ENCODE data around the gene PDE7B.

Gene PDE7B

GRCh38 chr6:136189104-136189503 is 337.6 kb downstream of the PDE7B start:
- TF ChIP-seq CTCF (IDR thresholded peaks at IDR 0.05; ENCODE audit: borderline replicate concordance, control extremely low read depth, extremely low read depth, insufficient read depth, missing control alignments), result no peak
- in situ Hi-C loops (cut with MboI; ENCODE audit: low sequenced_read_pairs, unreplicated experiment), result no loop called here
- DNase-seq (ENCODE audit: low spot score), result no peak

DNA sequence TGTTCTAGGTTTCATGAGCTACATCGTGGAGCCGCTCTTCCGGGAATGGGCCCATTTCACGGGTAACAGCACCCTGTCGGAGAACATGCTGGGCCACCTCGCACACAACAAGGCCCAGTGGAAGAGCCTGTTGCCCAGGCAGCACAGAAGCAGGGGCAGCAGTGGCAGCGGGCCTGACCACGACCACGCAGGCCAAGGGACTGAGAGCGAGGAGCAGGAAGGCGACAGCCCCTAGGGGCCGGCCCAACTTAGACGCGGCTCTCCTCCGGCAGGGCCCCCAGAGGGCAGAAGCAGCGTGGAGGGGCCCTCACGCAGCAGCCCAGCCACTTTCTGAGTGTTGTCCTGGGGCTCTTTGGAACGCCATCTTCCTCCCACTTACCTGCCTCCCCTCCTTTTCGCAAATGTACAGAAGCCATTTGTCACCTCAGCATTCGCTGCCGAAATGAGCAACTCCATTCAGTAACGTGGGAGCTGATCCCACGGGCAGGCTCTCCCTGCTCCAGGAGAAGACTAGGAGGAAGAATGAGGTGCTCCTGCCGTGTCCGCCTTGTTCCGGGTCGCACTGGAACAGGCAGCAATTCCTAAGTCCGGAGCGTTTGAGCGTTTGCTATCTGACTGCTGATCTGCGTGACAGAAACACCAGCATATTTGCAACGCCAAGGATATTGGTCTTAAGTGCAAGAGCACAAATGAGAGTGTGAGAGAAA is 340.3 kb downstream of the PDE7B start:
- in situ Hi-C loops (cut with MboI; ENCODE audit: low sequenced_read_pairs, unreplicated experiment), result no loop called here
- no peak for TF ChIP-seq CTCF (IDR thresholded peaks at IDR 0.05; ENCODE audit: borderline replicate concordance, control extremely low read depth, extremely low read depth, insufficient read depth, missing control alignments)
- DNase-seq (ENCODE audit: low spot score), result no peak

DNA sequence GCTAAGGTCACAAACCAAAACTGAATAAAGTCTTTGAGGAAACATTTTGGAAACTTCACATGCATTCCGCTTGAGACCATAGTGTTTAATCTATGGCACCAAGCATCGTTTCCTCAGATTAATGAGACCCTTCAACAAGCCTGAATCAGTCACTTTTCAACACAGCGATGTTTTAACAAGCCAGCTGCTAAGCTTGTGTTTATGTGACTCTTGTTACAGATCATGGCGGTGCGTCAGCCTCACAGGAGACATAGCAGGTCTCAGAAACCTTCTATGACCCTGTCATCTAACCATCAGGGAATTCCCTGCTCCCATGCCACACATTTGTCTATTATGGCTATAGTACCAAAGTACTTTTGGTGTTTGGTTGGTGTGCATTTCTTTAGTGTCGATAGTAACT is 341.4 kb downstream of the PDE7B start:
- no peak for DNase-seq (ENCODE audit: low spot score)
- TF ChIP-seq CTCF (IDR thresholded peaks at IDR 0.05; ENCODE audit: borderline replicate concordance, control extremely low read depth, extremely low read depth, insufficient read depth, missing control alignments), result no peak
- in situ Hi-C loops (cut with MboI; ENCODE audit: low sequenced_read_pairs, unreplicated experiment), result no loop called here

DNA sequence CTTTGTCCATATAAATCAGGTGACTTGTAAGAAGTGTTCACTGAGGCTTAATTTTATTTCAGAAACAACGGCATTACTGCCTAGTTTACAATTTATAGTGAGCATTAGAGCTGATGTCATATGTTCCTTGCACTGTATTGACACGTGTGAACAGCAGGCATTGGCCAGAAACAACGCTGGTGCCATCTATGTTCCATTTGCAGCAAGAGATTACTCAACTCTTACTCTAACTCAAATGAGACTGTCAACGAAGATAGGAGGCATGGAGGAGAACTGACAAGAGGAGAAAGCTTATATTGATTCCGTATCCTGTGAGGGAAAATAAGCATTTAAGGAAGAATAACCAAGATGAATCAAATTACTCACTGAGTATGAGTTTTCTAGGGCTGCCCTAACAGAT is 350.2 kb downstream of the PDE7B start:
- in situ Hi-C loops (cut with MboI; ENCODE audit: low sequenced_read_pairs, unreplicated experiment), result loop anchor here (25.0 kb wide), 2 partner anchors 514 to 664 kb away; no protein-coding TSS in a partner anchor
- TF ChIP-seq CTCF (IDR thresholded peaks at IDR 0.05; ENCODE audit: borderline replicate concordance, control extremely low read depth, extremely low read depth, insufficient read depth, missing control alignments), result no peak
- no peak for DNase-seq (ENCODE audit: low spot score)

GRCh38 chr6:136208783-136209182 is 357.3 kb downstream of the PDE7B start:
- no peak for TF ChIP-seq CTCF (IDR thresholded peaks at IDR 0.05; ENCODE audit: borderline replicate concordance, control extremely low read depth, extremely low read depth, insufficient read depth, missing control alignments)
- in situ Hi-C loops (cut with MboI; ENCODE audit: low sequenced_read_pairs, unreplicated experiment), result loop anchor here (25.0 kb wide), 2 partner anchors 521 to 671 kb away; no protein-coding TSS in a partner anchor
- DNase-seq (ENCODE audit: low spot score), result no peak

GRCh38 chr6:136209496-136209895 is 358.0 kb downstream of the PDE7B start:
- no peak for TF ChIP-seq CTCF (IDR thresholded peaks at IDR 0.05; ENCODE audit: borderline replicate concordance, control extremely low read depth, extremely low read depth, insufficient read depth, missing control alignments)
- DNase-seq (ENCODE audit: low spot score), result no peak
- in situ Hi-C loops (cut with MboI; ENCODE audit: low sequenced_read_pairs, unreplicated experiment), result loop anchor here (25.0 kb wide), 2 partner anchors 522 to 672 kb away; no protein-coding TSS in a partner anchor

Measured in GM13976 (cell line).